Common myeloid progenitor, CD34-positive (primary cell): ENCODE data around the gene RTN4. TPM values are rescaled to one million over a fixed set of nuclear protein-coding genes. Genes with fewer than 3 reads are reported as not detected.

Source experiments
- CTCF ChIA-PET: fragments of 350-600 bp; sonication (Branson Sonifier 250); formaldehyde crosslinking; loops from one replicate; lab custom pipeline; 2021; ENCODE audit warnings: antibody characterized with exemption; lab: Charles Lee
- POLR2A ChIA-PET: fragments of 350-600 bp; sonication (Branson Sonifier 250); formaldehyde crosslinking; loops from one replicate; lab custom pipeline; 2021; ENCODE audit warnings: antibody characterized with exemption; lab: Charles Lee
- DNase-seq, 3 donors: peaks; one replicate each; pipeline versions ENCODE4 v3.0.0 to v3.0.0-alpha.2; 2013
- H3K27ac ChIP-seq, 2 experiments: 1 replicate in 1 of 2; 2 replicates in 1 of 2; pipeline ENCODE4 v1.7.0; 2013; ENCODE audit warnings: inconsistent platforms in 2 of 2, low read length in 2 of 2, mild to moderate bottlenecking in 2 of 2, low read depth in 1 of 2, moderate library complexity in 1 of 2; ENCODE audit not compliant: severe bottlenecking in 2 of 2, insufficient read depth in 1 of 2, poor library complexity in 1 of 2
- H3K27me3 ChIP-seq, 5 experiments: replicated peaks in 2 of 5; 1 replicate in 3 of 5; 2 replicates in 2 of 5; pipeline versions ENCODE4 v1.6.1 to v1.7.0; 2013; ENCODE audit warnings: low read length in 4 of 5, mild to moderate bottlenecking in 2 of 5, moderate library complexity in 2 of 5, inconsistent platforms in 1 of 5; ENCODE audit not compliant: insufficient read depth in 5 of 5, control insufficient read depth in 4 of 5
- H3K36me3 ChIP-seq, 4 experiments: 1 replicate in 2 of 4; 2 replicates in 2 of 4; pipeline versions ENCODE4 v1.6.1 to v1.7.0; 2013; ENCODE audit warnings: low read length in 3 of 4, control low read depth in 1 of 4, mild to moderate bottlenecking in 1 of 4; ENCODE audit not compliant: control insufficient read depth in 4 of 4, insufficient read depth in 4 of 4
- H3K4me1 ChIP-seq, 4 experiments: 1 replicate in 3 of 4; 2 replicates in 1 of 4; pipeline versions ENCODE4 v1.6.1 to v1.7.1; 2013; ENCODE audit warnings: low read length in 3 of 4, mild to moderate bottlenecking in 3 of 4, control low read depth in 1 of 4, inconsistent platforms in 1 of 4, moderate library complexity in 1 of 4; ENCODE audit not compliant: control insufficient read depth in 4 of 4, insufficient read depth in 4 of 4; ENCODE audit errors: control extremely low read depth in 1 of 4
- H3K4me3 ChIP-seq, 7 experiments: 1 replicate in 4 of 7; 2 replicates in 3 of 7; pipeline versions ENCODE4 v1.5.1 to v1.7.0; 2013; ENCODE audit warnings: mild to moderate bottlenecking in 7 of 7, low read length in 6 of 7, moderate library complexity in 6 of 7, inconsistent platforms in 2 of 7, low read depth in 2 of 7, control low read depth in 1 of 7; ENCODE audit not compliant: insufficient read depth in 4 of 7, control insufficient read depth in 1 of 7; ENCODE audit errors: extremely low read depth in 1 of 7
- H3K9me3 ChIP-seq, 5 experiments: 1 replicate in 4 of 5; 2 replicates in 1 of 5; pipeline versions ENCODE4 v1.6.1 to v1.7.1; 2013; ENCODE audit warnings: low read length in 4 of 5, mild to moderate bottlenecking in 2 of 5, inconsistent platforms in 1 of 5, low read depth in 1 of 5, moderate library complexity in 1 of 5; ENCODE audit not compliant: control insufficient read depth in 4 of 5, insufficient read depth in 2 of 5; ENCODE audit errors: control extremely low read depth in 1 of 5
- WGBS: methylation state at CpG from one replicate; pipeline ENCODE4 v1.1.5; 2013; ENCODE audit not compliant: insufficient coverage; 5-methylcytosine and 5-hydroxymethylcytosine counted together
- polyA plus RNA-seq: library from polyadenylated mRNA; unstranded; fragments of 120-200 nt; gene quantifications from one replicate; pipeline ENCODE4 v1.2.1, GENCODE V29; 2013

RTN4 gene
- 188 TPM for polyA plus RNA-seq

- Histone ChIP-seq H3K9me3 (no peaks in the 10 kb centered on the region), H3K36me3 (no peaks in the 10 kb centered on the region), H3K27me3 (no peaks in the 10 kb centered on the region), H3K4me1 (peaks cover 29 to 57% (median 43%) of the 10 kb centered on the region in 4 experiments), H3K27ac (peak within 1 kb of the TSS; percentile 91 to 97), H3K4me3 (peak within 1 kb of the TSS; percentile 94 to 100 (median 97))
- POLR2A ChIA-PET = interaction anchor here (0.6 to 1.0 kb wide), 2 partner anchors 51 to 62 kb away, joined by 3 to 4 read pairs; no protein-coding TSS in a partner anchor
- peak; percentile 99 to 100 (median 99) for DNase-seq
- CTCF ChIA-PET = interaction anchor here (1.0 to 5.7 kb wide), 18 partner anchors 9 to 358 kb away, joined by 3 to 76 read pairs (median 6); no protein-coding TSS in a partner anchor
- WGBS = 0% methylated on average over 38 of the region's 66 CpGs
Measured at GRCh38 chr2:55050100-55050994, at the start of gene RTN4. RTN4 (minus strand) TSS chr2:55050451; CDS start chr2:55050300, 151 bp downstream.

- no peaks in the 10 kb centered on the region for H3K9me3 ChIP-seq
- H3K36me3 ChIP-seq = no peaks in the 10 kb centered on the region
- no peak overlapping the region for H3K27ac ChIP-seq
- H3K4me1 ChIP-seq = peaks cover 6 to 28% (median 14%) of the 10 kb centered on the region in 4 experiments
- no peaks in the 10 kb centered on the region for H3K27me3 ChIP-seq
- no CpG with 5 or more reads among the region's 2 CpGs for WGBS
- H3K4me3 ChIP-seq = no peak overlapping the region
- CTCF ChIA-PET = no interaction called here
- no peak for DNase-seq
- POLR2A ChIA-PET = no interaction called here
Measured at GRCh38 chr2:55099493-55099877, 49.2 kb upstream of the RTN4 start.

GRCh38 chr2:55097461-55098410 is 47.5 kb upstream of the RTN4 start:
- WGBS = 84% methylated on average over 3 of the region's 6 CpGs
- Histone ChIP-seq H3K4me1 (peaks cover 7 to 23% (median 15%) of the 10 kb centered on the region in 4 experiments), H3K27ac (no peak overlapping the region), H3K4me3 (no peak overlapping the region), H3K36me3 (no peaks in the 10 kb centered on the region), H3K9me3 (no peaks in the 10 kb centered on the region), H3K27me3 (no peaks in the 10 kb centered on the region)
- DNase-seq = no peak
- ChIA-PET POLR2A (no interaction called here), CTCF (interaction anchor here (0.7 to 1.8 kb wide), 6 partner anchors 12 to 76 kb away, joined by 3 to 6 read pairs (median 4); no protein-coding TSS in a partner anchor)

GRCh38 chr2:55097082-55097460 is 46.8 kb upstream of the RTN4 start:
- CTCF ChIA-PET = interaction anchor here (0.7 to 1.8 kb wide), 7 partner anchors 13 to 78 kb away, joined by 3 to 6 read pairs (median 3); no protein-coding TSS in a partner anchor
- DNase-seq = no peak
- Histone ChIP-seq H3K36me3 (no peaks in the 10 kb centered on the region), H3K27ac (no peak overlapping the region), H3K27me3 (no peaks in the 10 kb centered on the region), H3K4me3 (no peak overlapping the region), H3K4me1 (peaks cover 3 to 23% (median 13%) of the 10 kb centered on the region in 4 experiments), H3K9me3 (no peaks in the 10 kb centered on the region)
- WGBS = 100% methylated on average over 1 of the region's 1 CpG
- POLR2A ChIA-PET = no interaction called here

GRCh38 chr2:55096586-55096985 is 46.3 kb upstream of the RTN4 start:
- POLR2A ChIA-PET = no interaction called here
- Histone ChIP-seq H3K9me3 (no peaks in the 10 kb centered on the region), H3K4me3 (no peak overlapping the region), H3K4me1 (peaks cover 3 to 23% (median 13%) of the 10 kb centered on the region in 4 experiments), H3K27me3 (no peaks in the 10 kb centered on the region), H3K36me3 (no peaks in the 10 kb centered on the region), H3K27ac (no peak overlapping the region)
- DNase-seq = no peak
- CTCF ChIA-PET = interaction anchor here (1.1 to 1.8 kb wide), 4 partner anchors 13 to 79 kb away, joined by 3 to 5 read pairs (median 4); no protein-coding TSS in a partner anchor
- WGBS = 100% methylated on average over 3 of the region's 3 CpGs

- Histone ChIP-seq H3K4me1 (peaks cover 0 to 12% (median 4%) of the 10 kb centered on the region in 4 experiments), H3K27me3 (no peaks in the 10 kb centered on the region), H3K27ac (no peak overlapping the region), H3K9me3 (peaks cover 0 to 2% (median 0%) of the 10 kb centered on the region in 5 experiments), H3K36me3 (no peaks in the 10 kb centered on the region), H3K4me3 (no peak overlapping the region)
- CTCF ChIA-PET = interaction anchor here (0.8 to 1.3 kb wide), 2 partner anchors 9 to 85 kb away, joined by 3 read pairs; no protein-coding TSS in a partner anchor
- DNase-seq = no peak
- WGBS = no CpG with 5 or more reads among the region's 4 CpGs
- POLR2A ChIA-PET = no interaction called here
Measured at GRCh38 chr2:55093381-55093780, 43.1 kb upstream of the RTN4 start.
